Measurements from ENCODE around the gene IFI35.
"Not testable (repeated sequence)": the region's sequence is repeated elsewhere in the genome, so short reads cannot be mapped to it uniquely, and the experiment has no call there.

Gene IFI35

DNA sequence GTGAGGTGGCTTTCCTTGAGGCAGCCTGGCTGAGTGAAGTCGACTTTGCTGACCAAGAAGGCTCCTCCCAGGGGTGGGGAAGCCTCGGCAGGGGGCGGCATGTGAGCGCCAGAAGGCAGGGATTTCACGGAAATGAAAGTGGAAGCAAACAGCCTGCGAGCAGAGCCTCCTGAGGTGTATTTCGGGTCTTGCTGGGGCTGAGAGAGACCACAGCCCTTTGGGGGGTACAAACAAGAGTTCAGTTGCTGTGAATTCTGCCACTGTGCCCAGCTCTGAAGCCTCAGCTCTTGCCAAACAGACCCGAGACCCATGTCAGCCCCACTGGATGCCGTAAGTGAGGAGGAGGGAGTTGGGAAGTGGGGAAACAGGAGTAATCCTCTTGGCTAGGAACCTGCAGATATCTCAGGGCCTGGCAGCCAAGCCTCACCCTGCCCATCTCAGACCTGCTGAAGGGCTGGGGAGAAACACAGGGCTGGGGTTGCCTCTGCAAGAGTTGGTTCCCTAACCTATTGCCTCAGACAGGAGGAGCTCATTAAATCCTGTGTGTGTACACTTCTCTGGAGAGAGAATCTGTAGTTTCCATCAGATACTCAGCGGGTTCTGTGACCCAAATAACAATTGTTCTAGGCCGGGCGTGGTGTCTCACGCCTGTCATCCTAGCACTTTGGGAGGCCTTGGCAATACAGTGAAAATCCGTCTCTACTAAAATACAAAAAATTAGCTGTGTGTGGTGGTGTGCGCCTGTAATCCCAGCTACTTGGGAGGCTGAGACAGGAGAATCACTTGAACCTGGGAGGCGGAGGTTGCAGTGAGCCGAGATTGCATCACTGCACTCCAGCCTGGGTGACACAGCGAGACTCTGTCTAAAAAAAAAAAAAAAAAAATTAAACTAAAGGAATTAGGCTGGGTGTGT is at the start of gene IFI35:
TSS of gene IFI35 (plus strand) at position 146 of the 913 bp plus-strand sequence. CDS start at position 310, 164 bp downstream.
- peak; percentile 50 to 77 (median 65) for DNase-seq (ENCODE audit: low read depth in 4 of 4, low spot score in 1 of 4)

DNA sequence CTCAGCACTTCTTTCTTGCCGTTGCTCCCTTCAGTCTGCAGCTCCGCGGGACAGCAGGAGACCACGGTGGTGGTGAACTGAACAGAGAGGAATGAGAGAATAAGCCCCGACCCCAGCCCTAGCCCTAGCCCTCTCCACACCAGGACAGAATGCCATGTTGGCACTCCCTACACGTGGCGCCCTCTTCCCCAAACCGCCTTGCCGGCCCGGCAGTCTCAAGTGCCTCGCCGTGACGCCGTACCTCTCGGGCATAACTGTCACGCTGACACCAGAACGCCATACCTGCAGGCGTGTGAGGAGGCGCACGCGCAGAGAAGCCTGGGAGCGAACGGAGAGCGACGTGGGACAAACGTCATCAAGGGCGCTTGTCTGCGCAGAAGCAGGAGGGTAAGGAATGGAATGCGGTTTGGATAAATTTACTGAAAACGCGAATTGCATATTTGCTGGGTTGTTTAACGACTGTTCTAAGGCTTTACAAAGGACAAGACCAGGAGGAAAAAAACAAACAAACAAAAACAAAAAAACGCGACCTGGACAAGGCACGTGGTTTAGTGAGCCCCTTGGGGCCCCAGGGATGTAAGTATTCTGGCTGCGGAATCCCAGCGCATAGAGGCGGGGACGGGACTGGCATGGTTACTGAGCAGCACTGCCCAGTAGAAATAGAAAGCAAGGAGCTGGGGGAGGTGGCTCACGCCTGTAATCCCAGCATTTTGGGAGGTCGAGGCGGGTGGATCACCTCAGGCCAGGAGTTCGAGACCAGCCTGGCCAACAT is 42.2 kb upstream of the IFI35 start, which contains the start of gene AARSD1:
TSS of gene AARSD1 (minus strand) at position 294 of the 772 bp plus-strand sequence. CDS start at position 280, 14 bp downstream.
- DNase-seq (ENCODE audit: low read depth in 4 of 4, low spot score in 1 of 4), result peak; percentile 65 to 84 (median 77)

DNA sequence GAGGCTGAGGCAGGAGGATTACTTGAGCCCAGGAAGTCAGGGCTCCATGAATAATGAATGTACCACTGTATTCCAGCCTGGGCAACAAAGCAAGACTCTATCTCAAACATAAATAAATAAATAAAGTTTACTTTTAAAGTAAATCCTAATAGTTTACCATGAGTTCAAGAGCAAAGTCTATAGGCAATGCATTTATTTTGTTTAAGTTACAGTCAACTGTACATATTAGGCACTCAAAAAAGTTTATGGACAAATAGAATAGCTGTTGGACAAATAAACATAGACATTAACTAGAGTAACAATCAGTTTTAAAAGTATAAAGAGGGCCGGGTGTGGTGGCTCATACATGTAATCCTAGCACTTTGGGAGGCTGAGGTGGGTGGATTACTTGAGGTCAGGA is 38.7 kb upstream of the IFI35 start:
- DNase-seq (ENCODE audit: low read depth in 4 of 4, low spot score in 1 of 4), result no peak

DNA sequence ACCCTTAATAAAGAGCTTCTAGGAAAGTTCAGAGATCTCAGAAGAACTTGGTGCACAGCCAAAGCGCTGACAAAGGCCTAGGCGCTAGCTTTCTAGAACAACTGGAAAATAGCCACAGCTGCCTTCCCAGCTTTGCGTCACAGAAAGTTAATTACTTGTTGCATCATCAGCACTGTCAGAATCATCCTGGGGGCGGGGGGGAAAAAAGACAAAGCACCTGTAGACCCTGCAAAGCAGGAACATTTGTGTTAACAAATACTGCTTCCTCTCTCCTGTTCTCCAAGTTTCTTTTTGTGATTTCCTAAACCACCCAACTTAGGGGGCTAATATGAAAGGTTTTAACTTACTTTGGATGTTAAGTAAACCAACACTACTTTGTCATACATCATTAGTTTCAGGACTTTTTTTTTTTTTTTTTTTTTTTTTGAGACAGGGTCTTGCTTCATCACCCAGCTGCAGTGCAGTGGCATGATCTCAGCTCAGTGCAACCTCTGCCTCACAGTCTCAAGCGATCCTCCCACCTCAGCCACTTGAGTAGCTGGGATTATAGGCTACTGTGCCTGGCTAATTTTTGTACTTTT is 37.5 kb upstream of the IFI35 start:
- DNase-seq (ENCODE audit: low read depth in 4 of 4, low spot score in 1 of 4), result no peak

GRCh38 chr17:42971589-42971988 is 35.0 kb upstream of the IFI35 start:
- DNase-seq (ENCODE audit: low read depth in 4 of 4, low spot score in 1 of 4), result no peak

DNA sequence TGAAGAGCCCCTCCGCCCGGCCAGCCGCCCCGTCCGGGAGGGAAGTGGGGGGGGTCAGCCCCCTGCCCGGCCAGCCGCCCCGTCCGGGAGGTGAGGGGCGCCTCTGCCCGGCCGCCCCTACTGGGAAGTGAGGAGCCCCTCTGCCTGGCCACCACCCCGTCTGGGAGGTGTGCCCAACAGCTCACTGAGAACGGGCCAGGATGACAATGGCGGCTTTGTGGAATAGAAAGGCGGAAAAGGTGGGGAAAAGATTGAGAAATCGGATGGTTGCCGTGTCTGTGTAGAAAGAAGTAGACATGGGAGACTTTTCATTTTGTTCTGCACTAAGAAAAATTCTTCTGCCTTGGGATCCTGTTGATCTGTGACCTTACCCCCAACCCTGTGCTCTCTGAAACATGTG is 33.3 kb upstream of the IFI35 start:
- not testable (repeated sequence) for DNase-seq (ENCODE audit: low read depth in 4 of 4, low spot score in 1 of 4)

GRCh38 chr17:42975265-42975664 is 31.3 kb upstream of the IFI35 start:
- no peak for DNase-seq (ENCODE audit: low read depth in 4 of 4, low spot score in 1 of 4)

GRCh38 chr17:42975701-42976100 is 30.9 kb upstream of the IFI35 start:
- DNase-seq (ENCODE audit: low read depth in 4 of 4, low spot score in 1 of 4), result not testable (repeated sequence)

- no peak for DNase-seq (ENCODE audit: low read depth in 4 of 4, low spot score in 1 of 4)
Measured at GRCh38 chr17:42979511-42980273, 26.9 kb upstream of the IFI35 start, which contains the start of gene PTGES3L. TSS of gene PTGES3L (minus strand) at chr17:42980080. CDS start at chr17:42980053, 27 bp downstream.

GRCh38 chr17:42980274-42980765 is 26.3 kb upstream of the IFI35 start, which contains the start of gene RUNDC1:
TSS of gene RUNDC1 (plus strand) at chr17:42980565. CDS start at chr17:42980577, 12 bp downstream.
- DNase-seq (ENCODE audit: low read depth in 4 of 4, low spot score in 1 of 4), result peak; percentile 82 to 92 (median 88)

GRCh38 chr17:42980766-42981397 is 25.7 kb upstream of the IFI35 start:
- DNase-seq (ENCODE audit: low read depth in 4 of 4, low spot score in 1 of 4), result peak in 3 of 4 experiments; percentile 30 to 64 (median 55)

DNA sequence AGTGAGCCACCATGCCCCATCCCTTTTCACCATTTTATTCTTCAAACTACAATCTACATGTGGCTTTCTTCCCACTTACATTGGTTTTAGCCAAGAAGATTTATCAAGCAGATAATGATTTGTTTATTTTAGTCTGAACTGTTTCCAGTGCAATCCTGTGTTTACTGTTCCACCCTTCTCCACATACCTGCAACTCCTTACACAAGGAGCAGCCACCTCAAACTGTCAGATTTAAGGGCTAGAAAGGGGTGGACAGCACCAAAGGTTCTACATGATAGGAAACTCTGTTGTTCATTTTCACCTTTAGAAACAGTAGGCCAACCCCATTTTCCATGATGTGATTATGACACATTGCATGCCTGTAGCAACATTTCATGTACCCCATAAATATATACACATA is 24.3 kb upstream of the IFI35 start:
- no peak for DNase-seq (ENCODE audit: low read depth in 4 of 4, low spot score in 1 of 4)

DNA sequence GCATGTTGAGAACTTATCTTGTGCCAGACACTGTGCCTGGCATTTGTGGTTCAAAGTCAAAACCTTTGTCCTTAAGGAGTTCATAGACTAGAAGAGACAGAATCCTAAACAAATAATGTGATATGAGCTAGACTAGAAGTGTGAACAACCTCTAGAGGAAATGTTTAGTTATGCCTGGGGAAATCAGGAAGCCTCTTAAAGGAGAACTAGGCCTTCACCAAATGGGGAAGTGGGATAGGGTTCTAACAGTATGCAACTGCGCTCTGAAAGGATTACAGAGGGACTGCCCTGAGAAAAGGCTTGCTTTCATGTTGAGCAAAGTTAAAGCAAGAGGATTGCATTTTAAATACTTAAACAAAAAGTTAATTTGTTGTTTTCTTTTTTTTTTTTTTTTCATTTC is 21.4 kb upstream of the IFI35 start:
- DNase-seq (ENCODE audit: low read depth in 4 of 4, low spot score in 1 of 4), result no peak

- DNase-seq (ENCODE audit: low read depth in 4 of 4, low spot score in 1 of 4), result no peak
Measured at GRCh38 chr17:42989141-42989540, 17.4 kb upstream of the IFI35 start.

GRCh38 chr17:42989726-42990652 is 16.6 kb upstream of the IFI35 start:
- no peak for DNase-seq (ENCODE audit: low read depth in 4 of 4, low spot score in 1 of 4)

DNA sequence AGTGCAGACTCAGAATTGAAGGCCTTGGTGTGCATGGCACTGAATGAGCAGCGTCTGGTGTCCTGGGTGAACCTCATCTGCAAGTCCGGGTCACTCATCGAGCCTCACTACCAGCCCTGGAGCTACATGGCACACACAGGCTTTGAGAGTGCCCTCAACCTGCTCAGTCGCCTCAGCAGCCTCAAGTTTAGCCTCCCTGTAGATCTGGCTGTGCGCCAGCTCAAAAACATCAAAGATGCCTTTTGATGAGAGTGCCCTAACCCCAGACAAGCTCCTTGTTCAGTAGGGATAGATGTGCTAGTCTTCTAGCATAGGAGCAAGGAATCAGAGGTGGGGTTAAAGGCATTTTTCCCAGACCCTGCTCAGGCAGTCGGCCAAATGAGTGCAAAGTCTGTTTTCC is 15.1 kb upstream of the IFI35 start:
- no peak for DNase-seq (ENCODE audit: low read depth in 4 of 4, low spot score in 1 of 4)

- DNase-seq (ENCODE audit: low read depth in 4 of 4, low spot score in 1 of 4), result no peak
Measured at GRCh38 chr17:42992872-42993271, 13.7 kb upstream of the IFI35 start.

DNA sequence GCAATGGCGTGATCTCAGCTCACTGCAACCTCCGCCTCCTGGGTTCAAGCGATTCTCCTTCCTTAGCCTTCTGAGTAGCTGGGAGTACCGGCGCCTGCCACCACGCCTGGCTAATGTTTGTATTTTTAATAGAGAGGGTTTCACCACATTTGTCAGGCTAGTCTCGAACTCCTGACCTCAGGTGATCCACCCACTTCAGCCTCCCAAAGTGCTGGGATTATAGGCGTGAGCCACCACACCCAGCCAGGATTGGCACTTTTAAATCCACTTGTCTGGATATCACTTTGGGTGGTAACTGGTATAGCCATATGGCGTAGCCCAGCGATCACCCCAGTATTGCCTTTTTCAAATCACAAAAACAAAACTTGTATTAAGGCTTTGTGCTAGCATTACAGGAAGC is 12.7 kb upstream of the IFI35 start:
- DNase-seq (ENCODE audit: low read depth in 4 of 4, low spot score in 1 of 4), result not testable (repeated sequence)

Measured in stimulated activated CD4-positive, alpha-beta T cell treated with anti-CD3 and anti-CD28 coated beads, Interleukin-1b, Interleukin-23, amount 100 ng/mL, for 24 hours (primary cell).